Posterior cingulate gyrus (tissue), 11 donors: ENCODE data around the gene RAB11FIP3.
"Not testable (repeated sequence)": the region's sequence is repeated elsewhere in the genome, so short reads cannot be mapped to it uniquely, and the experiment has no call there.

Experiments used
- DNase-seq, 10 donors: peaks; one replicate each; pipeline versions ENCODE4 v3.0.0 to v3.0.0-alpha.2; 2020 to 2021; ENCODE audit warnings: mixed read lengths in 3 of 10
- intact Hi-C: fragments of 100-400 bp; cut with DNase I; formaldehyde crosslinking; loops from one replicate; pipeline ENCODE4 v1.15.1; 2023

Gene RAB11FIP3

DNA sequence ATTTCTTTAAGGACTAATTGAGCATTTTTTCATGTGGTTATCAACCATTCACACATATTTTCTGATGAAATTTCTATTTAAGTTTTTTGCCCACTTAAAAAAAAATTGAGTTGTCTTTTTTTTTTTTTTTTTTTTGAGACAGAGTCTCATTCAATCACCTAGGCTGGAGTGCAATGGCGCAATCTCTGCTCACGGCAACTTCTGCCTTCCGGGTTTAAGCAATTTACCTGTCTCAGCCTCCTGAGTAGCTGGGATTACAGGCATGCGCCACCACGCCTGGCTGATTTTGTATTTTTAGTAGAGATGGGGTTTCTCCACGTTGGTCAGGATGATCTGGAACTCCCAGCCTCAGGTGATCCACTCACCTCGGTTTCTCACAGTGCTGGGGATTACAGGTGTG, 34.3 kb downstream of the RAB11FIP3 start:
- DNase-seq = no peak

DNA sequence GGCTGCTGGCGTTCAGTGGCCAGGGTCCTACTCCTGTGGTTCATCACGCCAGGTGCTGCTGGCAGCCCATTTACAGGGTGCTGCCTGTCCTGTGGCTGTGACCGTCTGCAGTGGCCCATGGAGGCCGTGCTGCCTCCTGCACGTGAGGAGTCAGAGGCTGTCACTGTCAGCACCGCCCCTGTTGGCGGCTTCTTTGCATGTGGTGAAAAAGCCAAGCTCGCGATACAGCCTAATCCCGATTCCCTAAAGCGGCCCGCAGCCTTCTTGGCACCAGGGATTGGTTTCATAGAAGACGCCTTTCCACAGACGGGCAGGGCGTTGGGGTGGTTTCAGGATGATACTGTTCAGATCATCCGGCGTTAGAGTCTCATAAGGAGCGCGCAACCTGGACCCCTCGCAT, 35.3 kb downstream of the RAB11FIP3 start:
- intact Hi-C loops = no loop called here
- no peak for DNase-seq

More for the DNA sequence above, 34.3 kb downstream of the RAB11FIP3 start:
- intact Hi-C loops = no loop called here

DNA sequence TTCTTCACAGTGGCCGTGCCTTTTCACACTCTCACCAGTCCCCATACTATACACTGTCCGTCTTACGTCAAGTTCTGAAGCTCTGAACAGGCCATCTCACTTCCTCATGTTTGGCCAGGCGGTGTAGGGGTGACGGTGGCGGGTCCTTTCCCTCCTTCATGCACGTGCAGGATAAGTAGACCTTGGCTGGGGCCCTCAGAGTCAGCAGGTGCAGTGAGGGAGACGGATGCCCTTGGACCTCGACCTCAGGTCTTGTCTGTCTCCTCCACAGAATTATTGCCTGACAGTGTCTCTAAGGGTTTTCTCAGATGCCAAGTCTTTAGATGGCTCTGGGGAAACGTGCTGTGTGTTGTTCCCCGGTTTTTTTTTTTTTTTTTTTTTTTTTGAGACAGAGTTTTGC, 37.6 kb downstream of the RAB11FIP3 start:
- no peak for DNase-seq
- intact Hi-C loops = no loop called here

DNA sequence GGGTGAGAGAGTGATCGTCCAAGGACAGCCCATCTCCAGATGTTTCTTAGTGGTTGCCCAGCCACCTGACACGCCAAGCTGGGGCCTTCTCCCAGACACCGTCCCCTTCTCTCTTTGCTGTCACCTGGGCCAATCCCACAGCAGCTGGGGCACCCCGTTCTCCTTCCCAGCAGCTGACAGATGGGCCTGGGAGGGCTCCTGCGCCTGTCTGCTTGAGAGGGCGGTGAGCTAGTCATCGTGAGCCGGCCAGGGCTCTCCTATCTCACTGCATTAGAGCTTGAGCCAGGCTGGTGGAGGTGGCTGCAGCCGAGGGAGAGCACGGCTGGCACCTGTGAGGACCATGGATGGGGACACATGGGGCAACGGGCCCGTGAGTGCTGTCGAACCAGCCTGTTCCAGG, 41.2 kb downstream of the RAB11FIP3 start:
- peak in 7 of 10 donors; percentile 50 to 93 (median 69) for DNase-seq
- intact Hi-C loops = no loop called here

- DNase-seq, intact Hi-C loops: not testable (repeated sequence)
Measured at GRCh38 chr16:467249-467871, 41.9 kb downstream of the RAB11FIP3 start.

GRCh38 chr16:468068-468821, 42.8 kb downstream of the RAB11FIP3 start:
- intact Hi-C loops = no loop called here
- peak in 6 of 10 donors; percentile 17 to 90 (median 46) for DNase-seq

DNA sequence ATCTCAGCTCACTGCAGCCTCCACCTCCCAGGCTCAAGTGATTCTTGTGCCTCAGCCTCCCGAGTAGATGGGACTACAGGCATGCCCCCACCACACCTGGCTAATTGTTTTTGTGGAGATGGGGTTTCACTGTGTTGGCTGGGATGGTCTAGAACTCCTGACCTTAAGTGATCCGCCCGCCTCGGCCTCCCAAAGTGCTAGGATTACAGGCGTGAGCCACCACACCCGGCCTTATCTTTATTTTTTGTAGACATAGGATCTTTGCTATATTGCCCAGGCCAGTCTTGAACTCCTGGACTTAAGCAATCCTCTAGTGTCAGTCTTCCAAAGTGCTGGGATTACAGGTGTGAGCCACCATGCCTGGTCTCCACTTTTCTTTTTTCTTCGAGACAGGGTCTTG, 44.0 kb downstream of the RAB11FIP3 start:
- DNase-seq, intact Hi-C loops: not testable (repeated sequence)

DNA sequence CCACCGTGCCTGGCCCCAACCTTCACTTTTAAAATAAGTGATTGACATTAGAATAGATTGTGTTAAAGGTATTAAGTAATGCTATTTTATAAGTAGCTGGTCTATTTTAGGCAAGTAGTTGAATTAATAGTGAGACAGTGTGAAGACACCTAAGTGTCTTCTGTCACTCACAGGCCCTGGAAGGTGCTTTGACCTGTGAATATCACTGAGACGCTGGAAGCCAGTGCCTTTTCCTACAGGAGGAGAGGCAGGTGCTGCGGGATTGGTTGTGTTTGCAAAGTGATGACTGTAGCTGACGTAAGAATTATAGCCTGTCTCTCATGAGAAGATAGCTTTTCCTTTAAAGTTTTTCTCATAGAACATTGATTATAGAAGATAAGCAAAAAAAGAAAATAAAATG, 45.0 kb downstream of the RAB11FIP3 start:
- intact Hi-C loops = loop anchor here (5.0 kb wide), 1 partner anchor 43 kb away; the partner anchor contains the start of gene RAB11FIP3
- DNase-seq = no peak

DNA sequence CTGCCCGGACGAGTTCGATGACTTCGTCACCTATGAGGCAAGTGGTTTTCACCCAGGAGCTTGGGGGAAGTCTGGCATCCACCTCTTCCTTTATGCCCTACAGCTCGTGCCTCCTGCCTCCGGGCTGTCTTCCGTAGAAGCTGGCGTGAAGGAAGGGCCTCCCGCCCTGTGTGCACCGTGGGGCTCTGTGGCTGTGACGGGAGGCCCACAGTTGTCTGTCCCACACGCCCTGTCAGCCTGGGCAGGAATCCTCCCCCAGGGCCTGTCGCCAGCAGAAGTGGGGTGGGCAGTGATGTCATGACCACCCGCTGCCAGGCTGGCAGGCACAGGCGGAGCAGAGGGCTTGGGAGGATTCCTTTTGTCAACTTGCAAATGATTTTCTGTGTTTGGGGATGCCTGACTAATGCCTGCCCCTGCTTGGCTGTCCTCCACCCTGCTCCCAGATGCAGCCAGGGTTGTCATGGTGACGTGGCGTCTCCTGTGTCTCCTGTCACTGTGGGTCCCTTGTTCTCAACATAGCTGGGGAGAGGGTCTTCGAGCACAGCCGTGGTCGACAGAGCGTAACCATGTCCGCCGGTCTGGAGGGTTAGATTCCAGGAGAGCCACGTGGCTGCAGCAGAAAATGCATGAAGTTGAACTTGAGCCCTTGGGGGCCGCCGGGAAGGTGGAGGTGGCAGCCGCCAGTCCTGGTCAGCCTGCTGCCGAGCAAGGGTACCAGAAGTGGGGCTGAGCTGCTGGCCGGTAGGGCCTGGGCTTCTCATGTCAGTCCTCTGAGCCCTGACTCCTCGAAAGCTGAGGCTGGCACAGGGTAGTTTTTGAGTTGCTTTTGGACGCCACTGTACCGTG, 46.1 kb downstream of the RAB11FIP3 start:
- DNase-seq = peak; percentile 83 to 99 (median 90)
- intact Hi-C loops = loop anchor here (5.0 kb wide), 1 partner anchor 44 kb away; the partner anchor contains the start of gene RAB11FIP3

DNA sequence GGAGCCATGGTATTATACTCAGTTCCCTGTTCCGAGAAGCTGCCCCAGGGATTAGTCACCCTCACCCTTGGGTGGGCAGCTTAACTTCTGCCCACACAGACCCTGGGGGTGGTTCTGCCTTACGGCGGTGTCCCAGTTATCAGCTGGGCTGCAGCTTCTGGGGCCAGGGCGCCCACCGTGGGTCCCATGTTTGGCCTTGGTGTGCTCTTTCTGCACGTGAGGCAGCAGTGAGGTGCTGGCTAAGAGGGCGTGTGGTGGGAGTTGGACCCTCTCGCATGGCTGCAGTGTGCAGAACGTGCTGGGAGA, 46.7 kb downstream of the RAB11FIP3 start:
- no peak for DNase-seq
- intact Hi-C loops = loop anchor here (5.0 kb wide), 1 partner anchor 45 kb away; the partner anchor contains the start of gene RAB11FIP3

DNA sequence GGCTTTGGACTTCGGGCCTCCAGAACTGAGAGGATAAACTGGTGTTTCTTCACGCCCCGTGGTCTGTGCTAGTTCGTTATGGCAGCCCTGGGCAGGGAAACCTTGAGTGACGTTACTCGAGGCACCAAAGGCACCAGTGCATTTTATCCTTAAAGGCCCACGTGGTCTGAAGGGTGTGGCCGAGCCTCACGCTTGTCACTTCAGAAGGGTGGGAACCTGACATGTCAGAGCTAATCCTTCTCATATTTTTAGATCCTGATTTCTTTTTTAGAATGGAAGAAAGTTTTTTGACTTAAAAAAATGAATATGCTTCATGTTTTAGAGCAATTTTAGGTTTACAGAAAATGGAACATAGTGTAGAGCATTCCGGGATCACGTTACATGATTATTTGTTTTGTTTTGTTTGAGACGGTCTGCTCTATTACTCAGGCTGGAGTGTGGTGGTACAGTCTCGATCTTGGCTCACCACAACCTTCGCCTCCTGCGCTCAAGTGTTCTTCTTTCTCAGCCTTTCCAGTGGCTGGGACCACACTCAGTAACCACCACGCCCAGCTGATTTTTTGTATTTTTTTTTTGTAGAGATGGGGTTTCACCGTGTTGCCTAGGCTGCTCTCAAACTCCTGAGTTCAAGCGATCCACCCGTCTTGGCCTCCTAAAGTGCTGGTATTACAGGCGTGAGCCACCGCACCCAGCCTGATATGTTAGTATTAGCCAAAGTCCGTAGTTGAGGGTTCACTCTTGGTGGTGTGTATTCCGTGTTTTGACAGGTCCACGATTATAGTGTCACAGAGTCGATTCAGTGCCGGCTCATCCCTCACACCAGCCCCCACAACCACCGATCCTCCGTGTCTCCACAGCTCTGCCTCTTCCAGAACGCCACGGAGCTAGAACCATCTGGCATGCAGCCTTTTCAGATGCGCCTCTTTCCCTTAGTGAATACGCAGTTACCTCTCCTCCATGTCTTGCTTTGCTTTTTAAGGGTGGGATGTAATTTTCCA, 47.9 kb downstream of the RAB11FIP3 start:
- peak in 7 of 10 donors; percentile 51 to 93 (median 75) for DNase-seq
- intact Hi-C loops = loop anchor here (5.0 kb wide), 1 partner anchor 46 kb away; the partner anchor contains the start of gene RAB11FIP3

- intact Hi-C loops = loop anchor here (5.0 kb wide), 1 partner anchor 47 kb away; the partner anchor contains the start of gene RAB11FIP3
- DNase-seq = peak in 2 of 10 donors; percentile 38 to 47
Measured at GRCh38 chr16:474420-475122, 49.1 kb downstream of the RAB11FIP3 start.

DNA sequence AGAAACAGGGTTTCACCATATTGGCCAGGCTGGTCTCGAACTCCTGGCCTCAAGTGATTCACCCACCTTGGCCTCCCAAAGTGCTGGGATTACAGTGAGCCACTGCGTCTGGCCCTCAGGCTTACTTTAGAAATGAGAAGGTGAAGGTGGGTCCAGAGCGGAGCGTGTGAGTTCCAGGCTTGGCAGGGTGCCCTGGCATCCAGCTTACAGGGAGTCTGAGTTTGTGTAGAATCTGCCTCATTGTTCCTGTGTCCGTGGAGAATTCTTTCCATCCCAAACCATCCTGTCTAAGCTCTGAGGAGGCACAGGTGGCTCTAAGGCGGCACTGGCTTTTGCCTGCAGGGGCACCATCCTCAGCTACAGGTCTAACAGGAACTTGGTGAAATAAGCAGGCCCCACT, 50.6 kb downstream of the RAB11FIP3 start:
- intact Hi-C loops = no loop called here
- DNase-seq = no peak

DNA sequence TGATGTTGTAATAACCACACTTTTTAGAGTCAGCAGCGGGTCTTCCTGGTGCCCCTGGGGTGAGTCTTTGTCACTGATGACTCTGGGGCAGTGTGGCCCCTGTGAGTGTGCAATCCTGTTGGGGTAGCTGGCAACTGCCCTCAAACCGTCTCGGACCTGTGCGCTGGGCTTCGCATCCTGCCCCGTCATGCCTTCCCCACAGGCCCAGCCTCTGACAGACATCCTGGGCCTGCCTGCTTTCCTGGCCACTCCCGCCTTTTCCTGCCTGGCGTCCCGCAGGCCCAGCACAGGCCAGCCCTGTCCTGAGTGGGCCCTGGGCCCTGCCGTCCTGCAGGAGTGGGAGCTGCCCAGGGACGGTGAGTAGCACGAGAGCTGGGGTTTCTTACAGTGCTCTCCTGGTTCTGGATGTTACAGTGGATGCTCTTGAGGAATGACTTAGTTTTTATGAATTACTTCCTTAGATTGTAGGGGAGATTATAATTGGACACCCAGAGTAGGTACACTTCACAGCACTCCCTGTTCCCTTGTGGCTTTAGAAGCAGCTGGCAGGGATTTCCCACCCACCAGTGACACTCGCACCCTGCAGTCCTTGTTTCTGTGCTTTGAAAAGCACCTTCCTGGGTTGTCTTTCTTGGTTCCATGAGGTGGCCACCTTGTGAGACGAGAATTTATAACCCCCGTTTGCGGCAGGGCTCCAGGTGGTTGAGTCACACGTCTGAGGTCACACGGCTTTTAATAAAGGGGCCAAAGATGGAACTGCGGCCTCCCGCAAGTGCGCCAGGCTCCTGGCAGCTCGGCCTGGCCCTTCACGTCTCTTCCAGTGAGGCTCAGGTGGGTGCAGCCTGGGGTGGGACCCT, 52.1 kb downstream of the RAB11FIP3 start:
- DNase-seq = no peak

DNA sequence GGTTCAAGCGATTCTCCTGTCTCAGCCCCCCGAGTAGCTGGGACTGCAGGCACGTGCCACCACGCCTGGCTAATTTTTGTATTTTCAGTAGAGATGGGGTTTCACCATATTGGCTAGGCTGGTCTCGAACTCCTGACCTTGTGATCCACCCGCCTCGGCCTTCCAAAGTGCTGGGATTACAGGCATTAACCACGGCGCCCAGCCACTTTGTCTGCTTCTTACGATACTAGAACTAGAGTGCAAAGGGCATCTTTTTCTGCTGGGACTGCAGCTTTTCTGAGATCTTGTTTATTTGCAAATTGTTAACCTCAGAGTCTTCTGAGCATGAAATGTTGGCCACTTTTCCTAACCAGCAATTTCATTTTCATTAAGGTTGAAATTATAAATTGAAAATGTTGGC, 52.8 kb downstream of the RAB11FIP3 start:
- intact Hi-C loops, DNase-seq: not testable (repeated sequence)

More for the DNA sequence above, 52.1 kb downstream of the RAB11FIP3 start:
- intact Hi-C loops = no loop called here

GRCh38 chr16:482468-483185, 57.2 kb downstream of the RAB11FIP3 start:
- intact Hi-C loops = no loop called here
- no peak for DNase-seq

DNA sequence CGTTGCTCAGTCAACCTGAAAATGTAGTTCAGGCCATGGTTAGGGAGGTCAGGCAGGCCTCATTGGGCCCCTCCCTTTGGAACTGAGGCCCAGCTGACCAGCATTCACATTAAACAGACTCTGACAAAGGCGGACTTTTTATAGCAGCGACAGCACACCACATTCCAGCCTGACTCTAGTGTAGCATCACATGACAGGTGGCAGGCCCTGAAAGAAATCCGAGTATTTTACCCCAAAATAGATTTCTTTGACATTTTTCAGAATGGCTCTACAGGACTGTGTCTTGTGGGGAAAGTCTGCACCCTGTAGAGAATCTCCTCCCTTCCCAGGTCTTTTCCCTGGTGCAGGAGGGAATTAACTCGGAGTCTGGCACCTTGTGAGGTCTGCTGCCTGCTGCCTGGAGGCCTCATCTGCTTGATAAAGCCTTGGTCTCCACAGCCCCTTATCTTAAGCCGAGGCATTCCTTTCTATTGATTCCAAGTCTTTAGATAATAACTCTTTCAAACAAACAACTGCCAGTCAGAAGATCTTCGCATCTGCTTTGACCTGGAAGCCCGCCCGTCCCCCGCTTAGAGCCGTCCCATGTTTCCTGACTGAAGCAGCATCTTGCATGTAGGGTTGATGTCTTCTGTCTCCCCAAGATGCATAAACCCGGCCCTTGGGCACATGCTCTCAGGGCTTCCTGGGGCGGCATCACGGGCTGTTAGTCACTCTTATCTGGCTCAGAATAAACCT, 58.1 kb downstream of the RAB11FIP3 start:
- DNase-seq = peak in 6 of 10 donors; percentile 37 to 91 (median 53)
- intact Hi-C loops = no loop called here
